ENCODE measurements around the gene ERCC6L. TPM values are rescaled to one million over a fixed set of nuclear protein-coding genes. Genes with fewer than 3 reads are reported as not detected.

ERCC6L gene, protein sequence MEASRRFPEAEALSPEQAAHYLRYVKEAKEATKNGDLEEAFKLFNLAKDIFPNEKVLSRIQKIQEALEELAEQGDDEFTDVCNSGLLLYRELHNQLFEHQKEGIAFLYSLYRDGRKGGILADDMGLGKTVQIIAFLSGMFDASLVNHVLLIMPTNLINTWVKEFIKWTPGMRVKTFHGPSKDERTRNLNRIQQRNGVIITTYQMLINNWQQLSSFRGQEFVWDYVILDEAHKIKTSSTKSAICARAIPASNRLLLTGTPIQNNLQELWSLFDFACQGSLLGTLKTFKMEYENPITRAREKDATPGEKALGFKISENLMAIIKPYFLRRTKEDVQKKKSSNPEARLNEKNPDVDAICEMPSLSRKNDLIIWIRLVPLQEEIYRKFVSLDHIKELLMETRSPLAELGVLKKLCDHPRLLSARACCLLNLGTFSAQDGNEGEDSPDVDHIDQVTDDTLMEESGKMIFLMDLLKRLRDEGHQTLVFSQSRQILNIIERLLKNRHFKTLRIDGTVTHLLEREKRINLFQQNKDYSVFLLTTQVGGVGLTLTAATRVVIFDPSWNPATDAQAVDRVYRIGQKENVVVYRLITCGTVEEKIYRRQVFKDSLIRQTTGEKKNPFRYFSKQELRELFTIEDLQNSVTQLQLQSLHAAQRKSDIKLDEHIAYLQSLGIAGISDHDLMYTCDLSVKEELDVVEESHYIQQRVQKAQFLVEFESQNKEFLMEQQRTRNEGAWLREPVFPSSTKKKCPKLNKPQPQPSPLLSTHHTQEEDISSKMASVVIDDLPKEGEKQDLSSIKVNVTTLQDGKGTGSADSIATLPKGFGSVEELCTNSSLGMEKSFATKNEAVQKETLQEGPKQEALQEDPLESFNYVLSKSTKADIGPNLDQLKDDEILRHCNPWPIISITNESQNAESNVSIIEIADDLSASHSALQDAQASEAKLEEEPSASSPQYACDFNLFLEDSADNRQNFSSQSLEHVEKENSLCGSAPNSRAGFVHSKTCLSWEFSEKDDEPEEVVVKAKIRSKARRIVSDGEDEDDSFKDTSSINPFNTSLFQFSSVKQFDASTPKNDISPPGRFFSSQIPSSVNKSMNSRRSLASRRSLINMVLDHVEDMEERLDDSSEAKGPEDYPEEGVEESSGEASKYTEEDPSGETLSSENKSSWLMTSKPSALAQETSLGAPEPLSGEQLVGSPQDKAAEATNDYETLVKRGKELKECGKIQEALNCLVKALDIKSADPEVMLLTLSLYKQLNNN
- 0.30 and 3.7 TPM in 2 replicates for total RNA-seq

GRCh38 chrX:72238721-72239475, at the start of gene ERCC6L:
Gene ERCC6L (minus strand): TSS chrX:72239027. CDS start chrX:72238911, 116 bp downstream.

GRCh38 chrX:72181178-72182125, 57.4 kb downstream of the ERCC6L start, which contains the start of gene PIN4:
Gene PIN4 (plus strand): TSS chrX:72181757. CDS start chrX:72181786, 29 bp downstream.

Other genes starting within 250 kb of the ERCC6L start
- 1.2 and 4.4 TPM in 2 replicates for gene RTL5, start 107.1 kb downstream of the ERCC6L start, total RNA-seq
- gene PIN4, start 57.3 kb downstream of the ERCC6L start, total RNA-seq: 6.5 and 7.6 TPM in 2 replicates
- gene RPS4X, start 38.2 kb upstream of the ERCC6L start, total RNA-seq: 442 and 1,087 TPM in 2 replicates
- 0.23 TPM in 1 of 2 replicates, not detected in the other for gene CITED1, start 66.9 kb upstream of the ERCC6L start, total RNA-seq

Data from smooth muscle cell of the umbilical artery (primary cell).